OCI-LY7 (cell line): Measurements from ENCODE around the gene LRP8. TPM values are rescaled to one million over a fixed set of nuclear protein-coding genes. Genes with fewer than 3 reads are reported as not detected.

ENCODE experiments used
- BruUV-seq: library from RNA; stranded (reverse); fragments of 400-500 nt; replicated peaks from 2 replicates; lab custom pipeline; 2021; lab: Mats Ljungman, UMichigan
- CTCF ChIA-PET: fragments of 300-600 bp; sonication (Branson Sonifier 250); formaldehyde crosslinking; loops from one replicate; lab custom pipeline; 2022; ENCODE audit warnings: antibody characterized with exemption; ENCODE audit not compliant: unreplicated experiment; lab: Charles Lee
- POLR2A ChIA-PET: fragments of 300-600 bp; sonication (Branson Sonifier 250); formaldehyde crosslinking; loops from one replicate; lab custom pipeline; 2022; ENCODE audit warnings: antibody characterized with exemption; lab: Charles Lee
- DNase-seq: peaks from one replicate; pipeline ENCODE4 v3.0.0-alpha.2; 2015; ENCODE audit warnings: low spot score
- H2AFZ ChIP-seq: fragments of 200-600 bp; sonication (generic), shearing (Covaris generic); 2 replicates; pipeline ENCODE4 v1.6.1; 2014; ENCODE audit warnings: mild to moderate bottlenecking, antibody characterized with exemption, low read length, moderate library complexity
- H3K27ac ChIP-seq: fragments of 200-600 bp; sonication (generic); 2 replicates; pipeline ENCODE4 v1.5.1; 2014; ENCODE audit warnings: mixed run types, low read depth, mild to moderate bottlenecking, moderate library complexity, low read length, inconsistent platforms; ENCODE audit not compliant: poor library complexity, severe bottlenecking
- H3K36me3 ChIP-seq: fragments of 200-600 bp; sonication (generic); 2 replicates; pipeline ENCODE4 v1.6.1; 2014; ENCODE audit warnings: mild to moderate bottlenecking, antibody characterized with exemption, low read length, moderate library complexity, mixed read lengths; ENCODE audit not compliant: insufficient read depth
- H3K4me1 ChIP-seq: fragments of 200-600 bp; sonication (generic); 2 replicates; pipeline ENCODE4 v1.5.1; 2014; ENCODE audit warnings: mild to moderate bottlenecking, low read length; ENCODE audit not compliant: insufficient read depth, poor library complexity, severe bottlenecking
- H3K4me2 ChIP-seq: fragments of 200-600 bp; sonication (generic); 2 replicates; pipeline ENCODE4 v1.6.1; 2014; ENCODE audit warnings: mild to moderate bottlenecking, low read length
- H3K4me3 ChIP-seq: fragments of 200-600 bp; sonication (generic); 2 replicates; pipeline ENCODE4 v1.5.1; 2014; ENCODE audit warnings: mild to moderate bottlenecking, low read depth, low read length; ENCODE audit not compliant: poor library complexity, severe bottlenecking
- H3K79me2 ChIP-seq: fragments of 200-600 bp; sonication (generic); 2 replicates; pipeline ENCODE4 v1.6.1; 2016; ENCODE audit warnings: low read depth, mild to moderate bottlenecking, low read length, moderate library complexity, mixed read lengths; ENCODE audit not compliant: insufficient read depth
- H3K9me2 ChIP-seq: fragments of 200-600 bp; sonication (generic); 2 replicates; pipeline ENCODE4 v1.6.1; 2016; ENCODE audit warnings: mild to moderate bottlenecking, low read length, mixed read lengths; ENCODE audit not compliant: insufficient read depth
- H3K9me3 ChIP-seq: fragments of 200-600 bp; sonication (generic); 2 replicates; pipeline ENCODE4 v1.6.1; 2014; ENCODE audit warnings: mild to moderate bottlenecking, mixed run types, low read length, mixed read lengths
- H4K20me1 ChIP-seq: fragments of 200-600 bp; sonication (generic); 2 replicates; pipeline ENCODE4 v1.6.1; 2014; ENCODE audit warnings: mild to moderate bottlenecking, antibody characterized with exemption, low read length, moderate library complexity, mixed read lengths; ENCODE audit not compliant: insufficient read depth
- CTCF ChIP-seq: fragments of 200-600 bp; sonication (generic); conservative IDR thresholded peaks from 2 replicates; pipeline ENCODE4 v1.5.1; 2014; ENCODE audit warnings: mild to moderate bottlenecking, antibody characterized with exemption, low read length, moderate library complexity, mixed read lengths
- EZH2phosphoT487 ChIP-seq: fragments of 200-600 bp; sonication (generic); IDR thresholded peaks from 2 replicates; pipeline ENCODE4 v1.6.1; 2018; ENCODE audit warnings: low read depth, borderline replicate concordance, mild to moderate bottlenecking, mixed run types, antibody characterized with exemption, low read length, moderate library complexity, mixed read lengths
- intact Hi-C: fragments of 100-400 bp; cut with micrococcal nuclease; formaldehyde crosslinking; loops from one replicate; pipeline ENCODE4 v1.10.0; 2022; ENCODE audit not compliant: unreplicated experiment
- total RNA-seq, 2 experiments: library from RNA; depleted of rRNA in 1 of 2; stranded (reverse); fragments of >200 nt in 1 of 2; shearing (Covaris generic) in 1 of 2; gene quantifications; 2 replicates each; pipeline ENCODE4 v1.2.3, GENCODE V29; 2014 to 2022

The LRP8 gene
- total RNA-seq, 2 experiments from 2014 or later: 65.6 to 70.0 TPM

DNA sequence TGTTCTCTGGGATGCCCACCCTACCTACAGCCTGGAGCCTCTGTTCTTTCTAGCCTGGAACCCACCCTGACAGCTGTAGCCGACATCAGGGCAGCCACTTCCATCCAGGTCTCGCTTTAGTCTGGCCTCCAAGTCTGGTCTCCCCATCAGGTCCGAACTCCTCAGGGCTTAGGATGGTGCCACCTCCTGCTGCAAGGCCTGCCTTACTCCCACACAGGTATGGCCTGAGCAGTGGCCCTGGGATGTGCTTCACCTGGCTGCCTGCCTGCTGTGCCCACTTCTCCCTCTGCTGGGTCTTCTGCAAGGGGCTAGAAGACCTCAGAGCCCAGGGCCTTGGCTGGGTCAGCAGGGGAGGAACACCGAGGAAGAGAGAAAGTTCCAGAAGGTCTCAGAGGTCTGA is 53.8 kb downstream of the LRP8 start:
- no peaks in the 10 kb centered on the region for H4K20me1 ChIP-seq
- no peak overlapping the region for H3K27ac ChIP-seq
- H3K4me2 ChIP-seq: no peak overlapping the region
- no peaks in the 10 kb centered on the region for H3K9me2 ChIP-seq
- no peaks in the 10 kb centered on the region for H3K9me3 ChIP-seq
- H3K4me3 ChIP-seq: no peak overlapping the region
- peaks cover 86% of the 10 kb centered on the region for H3K36me3 ChIP-seq
- CTCF ChIA-PET: no interaction called here
- H2AFZ ChIP-seq: no peak overlapping the region
- H3K79me2 ChIP-seq: no peaks in the 10 kb centered on the region
- TF ChIP-seq CTCF (no peak), EZH2phosphoT487 (no peak)
- POLR2A ChIA-PET: no interaction called here
- no peak for DNase-seq
- no TSS peak for BruUV-seq
- intact Hi-C loops: no loop called here
- H3K4me1 ChIP-seq: no peaks in the 10 kb centered on the region

DNA sequence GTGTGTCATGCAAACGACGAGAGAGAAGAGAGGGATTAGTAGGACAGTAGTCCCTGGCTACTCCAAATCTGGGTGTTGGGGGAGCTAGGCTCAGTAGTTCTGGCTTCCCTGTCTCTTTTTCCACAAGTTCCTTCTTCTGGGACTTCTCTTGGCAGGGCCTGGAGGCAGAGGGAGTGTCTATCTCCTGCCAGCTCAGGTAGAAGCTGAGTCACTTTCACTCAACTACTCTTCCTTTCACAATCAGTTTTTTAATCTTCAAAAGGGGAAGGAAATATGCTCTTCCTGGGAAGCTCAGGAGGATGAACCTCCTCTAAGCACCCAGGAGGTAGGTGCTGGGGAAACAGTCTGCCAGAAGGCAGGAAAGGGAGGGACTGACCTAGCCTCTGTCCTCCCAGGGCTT is 54.3 kb downstream of the LRP8 start:
- no peak overlapping the region for H2AFZ ChIP-seq
- BruUV-seq: no TSS peak
- no peaks in the 10 kb centered on the region for H3K9me2 ChIP-seq
- no peaks in the 10 kb centered on the region for H3K9me3 ChIP-seq
- H3K4me1 ChIP-seq: no peaks in the 10 kb centered on the region
- H3K27ac ChIP-seq: no peak overlapping the region
- H4K20me1 ChIP-seq: no peaks in the 10 kb centered on the region
- ChIA-PET POLR2A (no interaction called here), CTCF (no interaction called here)
- peaks cover 91% of the 10 kb centered on the region for H3K36me3 ChIP-seq
- intact Hi-C loops: no loop called here
- no peak for DNase-seq
- H3K4me3 ChIP-seq: no peak overlapping the region
- H3K4me2 ChIP-seq: no peak overlapping the region
- TF ChIP-seq EZH2phosphoT487 (no peak), CTCF (no peak)
- no peaks in the 10 kb centered on the region for H3K79me2 ChIP-seq

DNA sequence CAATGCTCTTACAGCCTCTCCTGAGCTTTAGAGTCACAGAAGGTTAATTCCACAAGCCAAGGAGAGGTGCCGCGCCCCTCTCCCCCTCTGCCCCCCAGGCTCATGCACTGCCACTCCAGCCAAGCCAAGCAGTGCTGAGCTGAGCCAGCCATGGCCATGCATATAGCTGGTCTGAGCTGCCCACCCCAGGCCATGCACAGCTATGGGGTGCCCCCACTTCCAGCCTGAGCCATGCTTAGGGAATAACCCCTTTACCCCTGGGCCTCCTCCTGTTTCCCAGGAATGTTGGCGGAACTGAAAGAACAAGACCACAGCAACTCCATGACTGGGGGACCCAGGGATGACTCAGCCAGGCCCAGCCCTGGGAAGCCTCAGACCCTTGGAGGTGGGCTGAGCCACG is 55.5 kb downstream of the LRP8 start:
- Histone ChIP-seq H3K79me2 (no peaks in the 10 kb centered on the region), H3K4me1 (no peaks in the 10 kb centered on the region), H2AFZ (no peak overlapping the region), H3K36me3 (peaks cover 91% of the 10 kb centered on the region), H3K27ac (no peak overlapping the region), H4K20me1 (no peaks in the 10 kb centered on the region), H3K9me3 (no peaks in the 10 kb centered on the region), H3K4me2 (no peak overlapping the region), H3K4me3 (no peak overlapping the region), H3K9me2 (no peaks in the 10 kb centered on the region)
- no peak for DNase-seq
- ChIA-PET POLR2A (interaction anchor here (0.7 kb wide), 1 partner anchor 54 kb away, joined by 3 read pairs; no protein-coding TSS in a partner anchor), CTCF (no interaction called here)
- intact Hi-C loops: no loop called here
- BruUV-seq: no TSS peak
- no peak for TF ChIP-seq CTCF
- TF ChIP-seq EZH2phosphoT487: no peak
